HL-60 (cell line): ENCODE results near the gene CACNA1E.

ENCODE experiments used
- DNase-seq, 2 experiments: peaks; one replicate each; pipeline ENCODE4 v3.0.0-alpha.2; 2010 to 2020; ENCODE audit warnings: low read depth in 1 of 2, low spot score in 1 of 2
- H3K27ac ChIP-seq: fragments of 250-450 bp; sonication (Bioruptor Pico); replicated peaks from 2 replicates; pipeline ENCODE4 v1.5.1; 2020; ENCODE audit warnings: mild to moderate bottlenecking, moderate library complexity
- H3K27me3 ChIP-seq: fragments of 250-450 bp; sonication (Bioruptor Pico); 2 replicates; pipeline ENCODE4 v1.5.1; 2021; ENCODE audit warnings: mild to moderate bottlenecking, moderate library complexity; ENCODE audit not compliant: insufficient read depth, poor library complexity, severe bottlenecking
- H3K4me3 ChIP-seq: replicated peaks from 2 replicates; pipeline ENCODE4 v1.5.1; 2011; ENCODE audit warnings: mild to moderate bottlenecking, control low read depth, low read length; ENCODE audit not compliant: insufficient read depth
- GABPA ChIP-seq: IDR thresholded peaks from 2 replicates; pipeline ENCODE4 v1.6.1; 2012; ENCODE audit warnings: low read depth
- POLR2AphosphoS5 ChIP-seq: IDR thresholded peaks from 2 replicates; pipeline ENCODE4 v1.6.1; 2012; ENCODE audit warnings: low read depth
- SPI1 ChIP-seq: IDR thresholded peaks from 2 replicates; pipeline ENCODE4 v1.6.1; 2012; ENCODE audit warnings: low read depth, mild to moderate bottlenecking, borderline replicate concordance
- TF ChIP-seq, protein P1 (sequence below): IDR thresholded peaks from 2 replicates; pipeline ENCODE4 v1.6.1; 2012; ENCODE audit warnings: low read depth; ENCODE audit not compliant: insufficient replicate concordance
- TF ChIP-seq, protein P2 (sequence below): IDR thresholded peaks from one replicate; pipeline ENCODE4 v1.5.1; 2011; ENCODE audit warnings: low read length, control low read depth, inconsistent platforms; ENCODE audit not compliant: insufficient read depth

The CACNA1E gene

DNA sequence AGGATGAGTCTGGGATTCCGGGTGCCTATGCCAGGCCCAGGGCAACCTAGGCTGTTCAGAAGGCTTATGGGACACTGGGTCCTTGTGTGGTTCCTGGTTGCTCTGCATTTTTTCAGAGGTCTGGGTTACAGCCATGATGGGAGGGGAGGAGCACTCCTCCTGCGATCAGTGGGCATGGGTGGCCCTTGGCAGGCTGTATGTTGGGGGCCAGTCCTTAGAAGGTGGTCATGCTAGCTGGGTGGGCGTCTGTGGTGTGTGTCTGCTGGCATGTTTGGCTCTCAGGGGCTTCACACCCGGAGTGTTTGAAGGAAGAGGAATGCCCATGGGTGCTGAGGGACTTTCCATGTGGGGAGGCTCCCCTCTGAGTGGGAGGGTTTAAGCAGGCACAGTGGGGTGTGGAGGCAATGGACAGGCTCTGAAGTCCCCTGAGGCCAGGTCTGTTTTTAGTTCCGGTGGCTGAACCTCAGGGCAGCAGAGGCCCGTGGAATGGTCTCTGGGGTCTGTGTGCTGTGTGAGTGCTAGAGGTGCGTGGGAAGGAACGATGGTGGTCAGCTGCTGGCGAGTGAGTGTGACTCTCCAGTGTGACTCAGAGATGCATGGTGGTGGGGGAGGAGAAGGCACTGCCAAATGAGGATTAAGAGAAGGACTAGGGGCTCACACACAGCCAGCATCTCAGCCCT lies 25.3 kb downstream of the CACNA1E start:
- no peak for DNase-seq
- H3K4me3 ChIP-seq: no peak overlapping the region
- TF ChIP-seq, protein P1, sequence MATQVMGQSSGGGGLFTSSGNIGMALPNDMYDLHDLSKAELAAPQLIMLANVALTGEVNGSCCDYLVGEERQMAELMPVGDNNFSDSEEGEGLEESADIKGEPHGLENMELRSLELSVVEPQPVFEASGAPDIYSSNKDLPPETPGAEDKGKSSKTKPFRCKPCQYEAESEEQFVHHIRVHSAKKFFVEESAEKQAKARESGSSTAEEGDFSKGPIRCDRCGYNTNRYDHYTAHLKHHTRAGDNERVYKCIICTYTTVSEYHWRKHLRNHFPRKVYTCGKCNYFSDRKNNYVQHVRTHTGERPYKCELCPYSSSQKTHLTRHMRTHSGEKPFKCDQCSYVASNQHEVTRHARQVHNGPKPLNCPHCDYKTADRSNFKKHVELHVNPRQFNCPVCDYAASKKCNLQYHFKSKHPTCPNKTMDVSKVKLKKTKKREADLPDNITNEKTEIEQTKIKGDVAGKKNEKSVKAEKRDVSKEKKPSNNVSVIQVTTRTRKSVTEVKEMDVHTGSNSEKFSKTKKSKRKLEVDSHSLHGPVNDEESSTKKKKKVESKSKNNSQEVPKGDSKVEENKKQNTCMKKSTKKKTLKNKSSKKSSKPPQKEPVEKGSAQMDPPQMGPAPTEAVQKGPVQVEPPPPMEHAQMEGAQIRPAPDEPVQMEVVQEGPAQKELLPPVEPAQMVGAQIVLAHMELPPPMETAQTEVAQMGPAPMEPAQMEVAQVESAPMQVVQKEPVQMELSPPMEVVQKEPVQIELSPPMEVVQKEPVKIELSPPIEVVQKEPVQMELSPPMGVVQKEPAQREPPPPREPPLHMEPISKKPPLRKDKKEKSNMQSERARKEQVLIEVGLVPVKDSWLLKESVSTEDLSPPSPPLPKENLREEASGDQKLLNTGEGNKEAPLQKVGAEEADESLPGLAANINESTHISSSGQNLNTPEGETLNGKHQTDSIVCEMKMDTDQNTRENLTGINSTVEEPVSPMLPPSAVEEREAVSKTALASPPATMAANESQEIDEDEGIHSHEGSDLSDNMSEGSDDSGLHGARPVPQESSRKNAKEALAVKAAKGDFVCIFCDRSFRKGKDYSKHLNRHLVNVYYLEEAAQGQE: no peak
- TF ChIP-seq SPI1 (no peak), POLR2AphosphoS5 (no peak), GABPA (no peak)
- TF ChIP-seq, protein P2, sequence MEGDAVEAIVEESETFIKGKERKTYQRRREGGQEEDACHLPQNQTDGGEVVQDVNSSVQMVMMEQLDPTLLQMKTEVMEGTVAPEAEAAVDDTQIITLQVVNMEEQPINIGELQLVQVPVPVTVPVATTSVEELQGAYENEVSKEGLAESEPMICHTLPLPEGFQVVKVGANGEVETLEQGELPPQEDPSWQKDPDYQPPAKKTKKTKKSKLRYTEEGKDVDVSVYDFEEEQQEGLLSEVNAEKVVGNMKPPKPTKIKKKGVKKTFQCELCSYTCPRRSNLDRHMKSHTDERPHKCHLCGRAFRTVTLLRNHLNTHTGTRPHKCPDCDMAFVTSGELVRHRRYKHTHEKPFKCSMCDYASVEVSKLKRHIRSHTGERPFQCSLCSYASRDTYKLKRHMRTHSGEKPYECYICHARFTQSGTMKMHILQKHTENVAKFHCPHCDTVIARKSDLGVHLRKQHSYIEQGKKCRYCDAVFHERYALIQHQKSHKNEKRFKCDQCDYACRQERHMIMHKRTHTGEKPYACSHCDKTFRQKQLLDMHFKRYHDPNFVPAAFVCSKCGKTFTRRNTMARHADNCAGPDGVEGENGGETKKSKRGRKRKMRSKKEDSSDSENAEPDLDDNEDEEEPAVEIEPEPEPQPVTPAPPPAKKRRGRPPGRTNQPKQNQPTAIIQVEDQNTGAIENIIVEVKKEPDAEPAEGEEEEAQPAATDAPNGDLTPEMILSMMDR: no peak
- H3K27ac ChIP-seq: no peak overlapping the region
- no peaks in the 10 kb centered on the region for H3K27me3 ChIP-seq

DNA sequence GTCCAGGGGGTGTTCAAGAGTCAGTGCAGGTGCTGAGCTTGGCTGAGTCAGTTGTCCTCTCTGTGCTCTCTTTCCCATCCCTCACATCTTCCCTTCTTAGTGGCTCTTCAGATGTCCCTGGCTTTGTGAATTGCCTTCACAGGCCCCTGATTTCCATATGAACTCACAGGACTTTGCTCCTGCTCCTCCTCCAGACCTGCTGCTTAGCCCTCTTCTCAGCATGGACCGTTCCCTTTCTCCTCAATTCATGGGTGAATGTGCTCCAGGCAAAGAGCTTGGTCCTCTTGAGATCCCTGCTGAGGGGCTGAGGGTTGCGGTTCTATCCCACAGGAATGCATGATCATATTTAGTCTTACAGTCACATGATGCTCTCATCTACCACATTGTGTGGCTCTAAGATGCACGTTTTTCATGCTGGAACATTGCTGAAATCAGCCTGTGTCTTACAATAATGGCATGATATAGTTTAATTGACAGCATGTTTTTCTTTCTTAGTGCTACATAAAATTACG lies 30.5 kb downstream of the CACNA1E start:
- TF ChIP-seq SPI1 (no peak), POLR2AphosphoS5 (no peak), GABPA (no peak)
- TF ChIP-seq, protein P1: no peak
- TF ChIP-seq, protein P2: no peak
- no peak for DNase-seq
- Histone ChIP-seq H3K4me3 (no peak overlapping the region), H3K27me3 (no peaks in the 10 kb centered on the region), H3K27ac (peak overlapping the region; percentile 75)

DNA sequence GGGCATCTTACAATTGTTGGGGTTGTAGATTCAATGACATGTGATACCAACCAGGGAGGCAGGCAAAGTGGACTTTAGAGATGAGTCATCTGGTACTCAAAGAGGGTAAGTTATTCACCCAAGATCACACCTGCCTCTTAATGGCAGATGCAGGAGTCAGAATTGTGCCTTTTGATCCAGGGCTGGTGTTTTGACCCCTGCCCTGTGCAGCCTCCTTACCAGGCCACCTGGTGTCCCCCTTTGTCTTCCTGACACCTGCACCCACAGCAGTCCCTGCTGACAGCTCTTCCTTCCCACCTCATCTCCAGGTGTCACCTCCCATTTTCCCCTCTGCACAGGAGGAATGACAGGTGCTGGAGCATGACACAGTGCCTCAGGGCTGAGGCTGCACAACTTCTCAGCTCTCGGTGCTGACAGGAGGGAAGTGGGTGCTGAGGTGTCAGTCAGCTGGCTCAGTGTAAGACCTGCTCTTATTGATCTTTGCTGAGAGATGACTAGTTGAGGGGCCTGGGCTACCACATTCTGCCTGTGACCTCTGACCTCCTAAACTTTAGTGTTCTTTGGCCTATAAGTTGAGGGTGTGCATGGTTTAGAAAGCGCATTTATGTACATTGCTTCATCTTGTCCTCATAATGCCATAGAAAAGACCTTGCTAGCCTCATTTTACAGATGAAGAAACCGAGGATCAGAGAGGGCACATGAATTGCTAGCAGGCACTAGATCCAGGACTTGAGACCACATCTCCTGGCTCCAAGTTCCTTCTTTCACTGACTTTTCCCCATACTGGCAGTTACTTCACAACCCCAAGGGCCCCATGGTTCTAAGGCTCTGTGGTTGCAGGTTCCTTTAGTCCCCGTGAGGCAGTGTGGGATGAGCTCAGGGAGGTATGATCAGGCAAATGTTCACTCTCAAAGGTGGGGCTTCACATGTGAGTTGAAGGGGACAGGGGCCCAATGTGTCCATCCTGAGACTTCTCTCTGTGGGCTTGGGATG lies 31.3 kb downstream of the CACNA1E start:
- peak overlapping the region; percentile 75 for H3K27ac ChIP-seq
- TF ChIP-seq SPI1: peak; percentile 58; the same call in 1 of the 2 replicates
- TF ChIP-seq, protein P1: no peak
- peak; percentile 38; the same call in 1 of the 2 replicates for TF ChIP-seq POLR2AphosphoS5
- H3K4me3 ChIP-seq: no peak overlapping the region
- DNase-seq: peak; percentile 53 to 87
- no peaks in the 10 kb centered on the region for H3K27me3 ChIP-seq
